Measurements from ENCODE around the gene PRSS27.

PRSS27 gene

GRCh38 chr16:2751577-2752034 is 31.6 kb upstream of the PRSS27 start:
- DNase-seq: no peak

GRCh38 chr16:2749936-2750335 is 29.9 kb upstream of the PRSS27 start:
- no peak for DNase-seq

DNA sequence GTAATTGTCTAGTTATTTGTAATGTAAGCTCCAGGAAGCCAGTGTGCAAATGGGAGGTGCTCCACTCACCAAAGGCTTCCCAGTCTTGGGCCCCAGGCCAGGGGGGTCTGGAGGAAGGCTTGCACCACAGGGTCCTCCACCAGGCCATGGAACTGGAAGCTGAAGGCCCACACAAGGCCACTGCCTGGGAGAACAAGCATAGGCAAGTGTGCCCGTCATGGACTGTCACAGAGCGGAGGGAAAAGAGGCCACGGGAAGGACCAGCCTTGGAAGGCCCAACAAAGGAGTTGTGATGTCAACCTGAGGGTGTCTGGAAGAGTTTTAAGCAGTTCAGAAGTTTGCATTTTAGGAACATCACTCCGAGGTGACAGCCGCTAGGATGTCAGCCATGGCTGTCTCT is 29.5 kb upstream of the PRSS27 start:
- no peak for DNase-seq

DNA sequence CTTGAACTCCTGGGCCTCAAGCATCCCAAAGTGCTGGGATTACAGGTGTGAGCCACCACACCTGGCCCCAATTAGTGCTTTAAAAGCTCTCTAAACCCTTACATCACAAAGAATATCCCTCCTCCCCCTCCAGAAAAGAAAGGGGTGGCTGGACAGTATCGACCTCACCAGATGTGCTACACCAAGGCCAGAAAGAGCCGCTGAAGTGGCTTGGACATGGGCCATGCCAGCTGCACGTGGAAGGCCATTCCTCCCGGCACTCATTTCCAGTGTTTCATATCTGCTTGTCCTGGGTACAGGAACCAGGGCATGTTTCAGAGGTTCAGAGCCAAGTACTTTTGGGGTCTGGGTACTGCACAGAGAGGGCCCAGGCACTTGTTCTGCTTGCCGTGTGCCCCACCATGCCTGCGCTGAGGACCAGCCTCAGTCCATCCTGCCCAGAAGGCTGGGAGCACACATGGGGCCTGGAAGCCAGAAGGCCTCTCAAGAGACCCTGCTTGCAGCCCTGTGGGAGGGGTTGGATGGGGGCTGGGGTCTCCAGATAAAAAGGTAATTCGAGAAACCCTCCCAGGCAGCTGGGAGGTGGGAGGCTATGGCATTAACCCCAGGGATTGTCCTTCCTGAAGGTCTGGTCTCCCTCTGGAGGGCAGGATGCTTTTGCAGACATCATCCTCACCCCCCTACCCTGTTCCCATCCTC is 28.9 kb upstream of the PRSS27 start:
- DNase-seq: no peak

DNA sequence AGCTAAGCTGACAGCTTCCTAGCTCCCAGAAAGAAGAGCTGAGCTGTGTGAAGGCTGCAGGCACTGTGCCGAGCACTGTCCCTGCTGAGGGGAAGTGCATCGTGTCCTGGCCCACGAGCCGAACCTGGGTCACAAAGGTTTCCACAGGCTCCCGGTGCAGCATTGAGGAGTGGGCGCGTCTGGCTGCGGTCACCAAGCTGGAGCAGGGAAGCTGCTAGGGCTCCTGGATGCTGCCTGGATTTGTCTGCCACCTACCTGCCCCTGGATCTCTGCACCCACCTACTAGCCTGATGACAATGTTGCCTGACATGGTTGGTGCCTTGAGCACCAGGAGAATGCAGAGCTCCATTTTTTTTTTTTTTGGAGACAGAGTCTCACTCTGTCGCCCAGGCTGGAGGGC is 25.9 kb upstream of the PRSS27 start:
- DNase-seq: no peak

DNA sequence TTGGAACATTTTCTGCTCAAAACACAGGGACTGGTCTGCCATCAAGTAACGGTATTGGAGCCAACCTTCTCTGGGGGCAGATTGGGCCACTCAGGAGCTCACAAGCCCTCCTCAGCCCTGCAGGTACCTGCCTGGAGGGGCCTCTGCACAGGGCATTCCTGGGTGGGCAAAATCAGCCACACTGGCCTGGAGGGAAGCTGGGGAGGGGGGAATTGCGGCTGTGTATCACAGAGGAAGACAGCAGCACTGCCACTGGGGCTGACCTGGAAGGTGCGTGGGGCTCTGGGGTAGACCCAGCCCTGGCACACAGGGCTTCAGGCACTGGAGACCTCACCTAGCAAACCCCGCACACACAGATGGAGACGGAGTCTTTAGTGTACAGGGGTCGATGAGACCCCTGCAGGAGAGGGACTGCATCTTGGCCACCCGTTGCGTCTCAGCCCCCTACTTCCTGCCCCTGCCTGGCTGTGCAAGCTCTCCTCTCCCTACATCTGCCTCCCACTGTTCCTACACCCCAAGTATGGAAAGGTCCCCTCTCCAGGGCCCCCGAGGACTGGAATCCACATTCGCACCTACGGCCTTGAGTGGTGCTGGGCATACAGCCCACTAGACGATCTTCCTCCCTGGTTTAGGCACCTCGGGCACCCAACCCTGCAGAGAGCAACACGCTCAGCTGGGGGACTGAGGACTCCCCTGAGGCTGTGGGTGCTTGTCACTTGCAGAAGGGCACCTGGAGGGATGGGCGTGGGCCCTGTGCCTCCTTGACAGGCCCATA is 25.3 kb upstream of the PRSS27 start:
- DNase-seq: no peak

DNA sequence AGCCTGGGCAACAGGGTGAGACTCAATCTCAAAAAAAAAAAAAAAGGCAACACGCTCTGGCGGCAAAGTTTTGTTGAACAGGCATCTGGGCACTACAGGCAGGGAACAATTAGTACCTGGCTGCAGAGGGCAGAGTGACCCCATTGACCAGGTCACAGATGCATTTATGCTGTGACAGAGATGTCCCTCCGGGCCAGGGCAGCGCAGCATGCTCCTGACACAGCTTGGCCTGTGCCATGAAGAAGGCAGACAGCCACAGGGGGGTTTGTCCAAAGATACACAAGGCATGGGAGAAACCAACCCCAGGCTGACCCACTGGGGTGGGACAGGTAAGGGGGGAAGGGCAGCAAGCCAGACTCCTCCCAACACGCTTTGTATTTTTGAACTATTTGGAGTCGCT is 24.7 kb upstream of the PRSS27 start:
- DNase-seq: no peak

GRCh38 chr16:2743007-2743810 is 23.2 kb upstream of the PRSS27 start:
- DNase-seq: no peak

DNA sequence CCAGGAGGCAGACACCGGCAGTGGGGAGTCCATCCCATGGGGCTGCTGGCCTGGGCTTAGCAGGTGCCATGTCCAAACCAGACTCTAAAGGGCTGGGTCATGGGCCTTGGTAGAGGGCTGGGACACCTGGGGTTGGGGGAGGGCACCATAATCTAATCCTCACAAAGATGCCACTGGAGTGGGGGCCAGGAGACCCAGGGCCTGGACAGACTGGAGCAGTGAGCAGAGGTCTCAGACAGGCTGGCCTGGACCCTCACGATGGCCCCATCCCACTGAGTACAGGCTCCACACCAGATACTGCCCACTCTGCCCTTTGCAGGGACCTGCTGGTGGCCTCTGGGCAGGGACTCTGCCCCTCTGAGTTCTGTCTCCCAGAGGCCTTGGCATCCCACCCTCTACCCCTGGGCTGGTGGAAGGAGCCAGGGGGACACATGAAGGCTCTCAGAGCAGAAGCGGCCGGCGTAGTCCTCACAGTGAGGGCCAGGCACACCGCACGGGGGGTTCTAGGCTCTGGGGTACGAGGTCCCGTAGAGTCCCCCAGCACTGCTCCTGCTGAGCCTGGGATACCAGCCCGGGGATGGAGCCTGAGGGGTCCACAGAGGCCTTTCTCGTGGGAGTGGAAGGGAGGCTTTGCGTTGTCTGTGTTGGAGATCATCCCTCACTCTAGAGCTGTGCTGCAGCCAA is 22.4 kb upstream of the PRSS27 start:
- no peak for DNase-seq

GRCh38 chr16:2741168-2741567 is 21.1 kb upstream of the PRSS27 start:
- no peak for DNase-seq

- no peak for DNase-seq
Observed at GRCh38 chr16:2740476-2740875, 20.5 kb upstream of the PRSS27 start.

DNA sequence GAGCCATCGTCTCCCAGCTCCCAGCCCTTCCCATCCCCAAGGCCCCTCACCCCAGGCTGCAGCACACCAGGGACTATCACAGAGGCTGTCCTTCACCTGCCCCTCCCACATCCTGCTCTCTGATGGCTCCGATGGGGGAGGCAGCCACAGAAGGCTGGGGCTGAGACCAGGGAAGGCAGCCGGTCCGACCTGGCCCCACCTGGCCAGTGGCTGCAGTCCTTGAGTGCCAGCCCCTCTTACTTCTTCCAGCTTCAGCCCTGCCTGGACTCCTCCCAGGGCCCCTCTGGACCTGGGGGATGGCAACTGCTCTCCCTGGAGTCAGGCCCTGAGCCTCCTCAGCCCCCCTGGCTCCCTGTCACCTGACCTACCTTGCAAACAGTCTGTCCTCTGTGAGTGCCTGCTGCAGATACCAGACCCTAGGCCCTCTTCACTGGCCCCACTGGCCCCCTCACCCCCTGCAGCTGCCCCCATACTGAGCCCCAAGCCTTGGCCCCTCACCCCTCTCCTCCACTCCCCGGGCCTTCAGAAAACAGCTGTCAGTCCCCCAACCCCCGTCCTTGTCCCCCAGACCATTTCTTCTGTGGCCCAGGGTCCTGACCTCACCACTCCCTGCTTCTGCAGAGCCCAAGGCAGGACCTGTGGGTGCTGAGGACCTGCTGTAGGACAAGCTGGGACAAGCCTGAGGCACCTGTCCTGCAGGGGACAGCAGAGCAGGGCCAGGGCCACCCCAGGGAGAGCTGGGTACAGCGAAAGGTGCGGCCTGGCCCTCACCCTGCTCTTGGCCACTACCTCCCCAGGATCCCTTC is 19.8 kb upstream of the PRSS27 start:
- no peak for DNase-seq

DNA sequence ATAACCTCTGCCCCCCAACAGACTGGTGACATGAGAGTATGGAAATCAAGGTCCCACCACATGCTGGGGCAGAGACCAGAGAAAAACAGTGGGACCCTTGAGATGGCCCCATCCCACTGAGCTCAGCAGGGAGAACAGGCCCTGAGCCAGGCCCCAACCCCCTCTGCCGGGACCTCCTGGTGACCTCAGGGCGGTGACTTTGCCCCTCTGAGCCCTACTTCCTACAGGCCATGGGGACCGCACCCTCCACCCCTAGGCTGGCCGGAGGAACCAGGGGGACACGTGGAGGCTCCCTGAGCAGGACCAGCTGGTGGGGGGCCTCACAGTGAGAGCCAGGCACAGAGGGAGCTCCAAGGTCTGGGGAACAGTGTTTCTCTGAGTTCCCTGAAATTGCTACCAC is 18.6 kb upstream of the PRSS27 start:
- no peak for DNase-seq

DNA sequence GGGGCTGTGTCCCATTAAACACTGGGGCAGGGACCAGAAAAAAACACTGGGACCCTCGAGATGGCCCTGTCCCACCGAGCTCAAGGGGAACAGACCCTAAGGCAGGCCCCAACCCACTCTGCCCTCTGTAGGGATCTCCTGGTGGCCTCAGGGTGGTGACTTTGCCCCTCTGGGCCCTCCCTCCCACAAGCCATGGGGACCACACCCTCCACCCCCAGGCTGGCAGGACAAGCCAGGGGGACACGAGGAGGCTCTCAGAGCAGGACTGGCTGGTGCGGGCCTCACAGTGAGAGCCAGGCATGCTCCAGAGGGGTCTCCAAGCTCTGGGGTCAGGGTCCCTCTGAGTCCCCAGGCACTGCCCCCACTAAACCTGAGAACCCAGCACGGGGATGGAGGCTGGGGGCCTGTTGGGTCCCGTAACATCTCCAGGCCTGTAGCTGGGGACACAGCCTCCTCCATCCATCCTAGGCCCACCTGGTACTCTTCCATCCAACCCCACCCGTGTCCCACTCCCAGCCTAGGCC is 17.9 kb upstream of the PRSS27 start:
- DNase-seq: no peak

DNA sequence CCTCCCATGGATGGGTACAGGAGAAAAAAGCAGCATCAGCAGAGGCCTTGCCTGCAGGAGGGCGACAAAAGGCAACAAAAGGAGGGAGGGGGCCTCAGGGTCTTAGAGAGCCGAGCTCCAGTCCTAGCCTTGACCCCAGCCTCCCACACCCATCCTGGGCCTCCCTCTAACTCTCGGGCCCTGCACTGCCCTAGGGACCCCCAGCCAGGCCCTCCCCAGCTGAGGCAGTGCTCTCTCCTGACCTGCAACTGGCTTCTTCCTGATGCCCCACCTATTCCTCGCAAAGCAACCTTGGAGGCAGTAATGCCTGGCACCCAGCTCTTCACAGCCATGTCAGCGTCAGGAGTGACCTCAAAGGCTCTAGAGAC is 17.2 kb upstream of the PRSS27 start:
- no peak for DNase-seq

GRCh38 chr16:2736476-2737237 is 16.6 kb upstream of the PRSS27 start:
- DNase-seq: no peak

DNA sequence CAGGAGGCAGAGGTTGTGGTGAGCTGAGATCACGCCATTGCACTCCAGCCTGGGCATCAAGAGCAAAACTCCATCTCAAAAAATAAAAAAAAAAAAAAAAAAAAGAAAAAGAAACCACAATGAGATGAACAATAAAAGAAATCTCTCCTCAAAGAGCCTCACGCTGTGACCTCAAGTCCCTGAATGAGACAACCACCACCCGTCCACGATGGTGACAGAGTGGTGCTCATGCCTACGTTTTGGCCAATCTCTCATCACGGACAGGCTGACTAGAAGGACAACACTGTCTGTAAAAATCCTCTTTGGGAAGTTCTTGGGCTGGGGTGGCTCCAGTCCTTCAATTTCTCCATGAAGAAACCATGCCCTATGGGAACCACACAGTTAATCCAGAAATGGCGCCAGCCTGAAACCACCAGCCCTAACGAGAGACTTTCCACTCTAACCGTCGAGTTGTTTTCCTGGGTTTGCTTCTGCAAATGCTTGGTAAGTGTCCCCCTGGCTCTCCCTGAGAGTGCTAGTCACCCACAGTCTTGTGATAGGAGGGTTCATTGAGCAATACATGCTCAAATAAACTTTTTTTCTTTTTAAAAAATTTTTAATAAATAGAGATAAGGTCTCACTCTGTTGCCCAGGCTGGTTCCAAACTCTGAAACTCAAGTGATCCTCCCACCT is 15.0 kb upstream of the PRSS27 start:
- DNase-seq: peak; percentile 49 to 74 (median 70)

DNA sequence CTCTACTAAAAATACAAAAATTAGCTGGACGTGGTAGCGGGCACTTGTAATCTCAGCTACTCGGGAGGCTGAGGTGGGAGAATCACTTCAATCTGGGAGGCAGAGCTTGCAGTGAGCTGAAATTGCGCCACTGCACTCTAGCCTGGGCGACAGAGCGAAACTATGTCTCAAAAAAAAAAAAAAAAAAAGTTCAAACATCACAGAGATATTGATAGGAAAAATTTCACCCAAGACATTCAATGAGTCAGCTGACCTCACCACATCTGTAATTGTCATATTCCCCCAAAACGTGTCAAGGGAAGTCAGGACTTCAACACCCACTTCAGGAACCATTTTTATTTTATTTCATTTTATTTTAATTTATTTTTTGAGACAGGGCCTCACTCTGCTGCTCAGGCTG is 8.0 kb upstream of the PRSS27 start:
- DNase-seq: no peak

GRCh38 chr16:2726923-2727322 is 6.9 kb upstream of the PRSS27 start:
- DNase-seq: no peak

- DNase-seq: no peak
Observed at GRCh38 chr16:2724816-2725348, 4.9 kb upstream of the PRSS27 start.

Measured in suppressor macrophage (primary cell).